ENCODE data around the gene SUGCT.

- TF ChIP-seq CTCF (conservative IDR thresholded peaks at IDR 0.05; ENCODE audit: low read depth, low read length) (no peak), EZH2 (IDR thresholded peaks at IDR 0.05; ENCODE audit: borderline replicate concordance, low read depth, low read length, poor library complexity, severe bottlenecking) (no peak)
These were observed 627.2 kb downstream of the SUGCT start for GRCh38 chr7:40761762-40762560.

All from A673 (cell line).